K562 (cell line): ENCODE measurements around the gene PAX5. TPM values are rescaled to one million over a fixed set of nuclear protein-coding genes. Genes with fewer than 3 reads are reported as not detected.

ENCODE experiments used
- ATAC-seq: fragments of 200-7000 bp; cut with Tn5 transposase; 3 replicates; pipeline ENCODE4 v1.9.1; 2020; ENCODE audit warnings: moderate library complexity
- BruUV-seq: library from RNA; stranded (reverse); fragments of 400-500 nt; replicated peaks from 2 replicates; lab custom pipeline; 2021; lab: Mats Ljungman, UMichigan
- CTCF ChIA-PET: fragments of 300-600 bp; formaldehyde crosslinking; extraction: SDS; loops from one replicate; lab custom pipeline; 2021; ENCODE audit warnings: low intra/inter-chr PET ratio; lab: Yijun Ruan, JAX
- POLR2A ChIA-PET: fragments of 300-600, 350-650 bp; sonication (Branson Sonifier 250); formaldehyde crosslinking; extraction: SDS; loops from one replicate; lab custom pipeline; 2021; ENCODE audit warnings: antibody characterized with exemption, inconsistent platforms; lab: Yijun Ruan, JAX
- DNase-seq, 4 experiments: peaks; one replicate each; pipeline versions ENCODE4 v3.0.0 to v3.0.0-alpha.2; 2011 to 2018; ENCODE audit warnings: low spot score in 3 of 4, mixed read lengths in 3 of 4; ENCODE audit errors: extremely low read depth in 1 of 4
- FAIRE-seq: peaks from 2 replicates; lab custom pipeline; 2011; peaks lifted over from hg19 to GRCh38; lab: Jason Lieb, UNC
- H2AFZ ChIP-seq: 2 replicates; pipeline ENCODE4 v1.6.0; 2011; ENCODE audit warnings: low read depth, low read length, control low read depth, inconsistent platforms
- H3K27ac ChIP-seq: fragments of 200-600 bp; 3 replicates; pipeline ENCODE4 v1.8.0; 2011; ENCODE audit warnings: low read depth, mild to moderate bottlenecking, control low read depth, inconsistent platforms, low read length, moderate library complexity, mixed read lengths; ENCODE audit errors: extremely low read depth
- H3K27me3 ChIP-seq, 2 experiments: fragments of 300-600 bp in 1 of 2; 2 replicates in 1 of 2; 3 replicates in 1 of 2; pipeline versions ENCODE4 v1.6.0 to v1.8.0; 2011; ENCODE audit warnings: inconsistent platforms in 2 of 2, low read length in 2 of 2, mild to moderate bottlenecking in 1 of 2, mixed read lengths in 1 of 2, moderate library complexity in 1 of 2; ENCODE audit not compliant: control insufficient read depth in 2 of 2, insufficient read depth in 2 of 2
- H3K36me3 ChIP-seq: fragments of 300-600 bp; 3 replicates; pipeline ENCODE4 v1.8.0; 2011; ENCODE audit warnings: mild to moderate bottlenecking, low read length, inconsistent platforms; ENCODE audit not compliant: control insufficient read depth, insufficient read depth
- H3K4me1 ChIP-seq, 2 experiments: fragments of 200-600 bp in 1 of 2; replicated peaks in 1 of 2; 2 replicates in 1 of 2; 3 replicates in 1 of 2; pipeline versions ENCODE4 v1.5.1 to v1.8.0; 2011; ENCODE audit warnings: inconsistent platforms in 2 of 2, low read length in 2 of 2, mild to moderate bottlenecking in 1 of 2, mixed read lengths in 1 of 2, moderate library complexity in 1 of 2; ENCODE audit not compliant: control insufficient read depth in 2 of 2, insufficient read depth in 2 of 2
- H3K4me2 ChIP-seq: 2 replicates; pipeline ENCODE4 v1.6.1; 2011; ENCODE audit warnings: low read length, control low read depth, inconsistent platforms, mixed read lengths; ENCODE audit not compliant: insufficient read depth
- H3K4me3 ChIP-seq: fragments of 200-600 bp; sonication (generic), shearing (Covaris generic); 2 replicates; pipeline ENCODE4 v1.5.1; 2016; ENCODE audit warnings: control low read depth, inconsistent platforms
- H3K79me2 ChIP-seq: fragments of 200-600 bp; 3 replicates; pipeline ENCODE4 v1.8.0; 2011; ENCODE audit warnings: low read length, inconsistent platforms; ENCODE audit not compliant: control insufficient read depth, insufficient read depth
- H3K9ac ChIP-seq, 2 experiments: 2 replicates each; pipeline versions ENCODE4 v1.6.0 to v1.6.1; 2011; ENCODE audit warnings: low read depth in 2 of 2, low read length in 2 of 2, control low read depth in 1 of 2, inconsistent platforms in 1 of 2, mild to moderate bottlenecking in 1 of 2, mixed read lengths in 1 of 2; ENCODE audit not compliant: insufficient read depth in 1 of 2
- H3K9me1 ChIP-seq: one replicate; pipeline ENCODE4 v1.6.0; 2011; ENCODE audit warnings: inconsistent platforms, mild to moderate bottlenecking, low read length, moderate library complexity; ENCODE audit not compliant: control insufficient read depth, insufficient read depth
- H3K9me3 ChIP-seq: replicated peaks from 2 replicates; pipeline ENCODE4 v1.5.1; 2011; ENCODE audit warnings: low read depth, low read length, inconsistent platforms; ENCODE audit not compliant: control insufficient read depth, insufficient read depth
- H4K20me1 ChIP-seq: replicated peaks from 2 replicates; pipeline ENCODE4 v1.6.1; 2011; ENCODE audit warnings: low read length, inconsistent platforms, mixed read lengths; ENCODE audit not compliant: control insufficient read depth, insufficient read depth
- PCBP1 ChIP-seq: fragments of 200-400 bp; formaldehyde crosslinking; IDR thresholded peaks from 2 replicates; pipeline ENCODE4 v1.6.1; 2018; ENCODE audit warnings: mild to moderate bottlenecking, low read depth, low read length; ENCODE audit not compliant: poor library complexity, severe bottlenecking
- ZNF512 ChIP-seq: IDR thresholded peaks from 2 replicates; pipeline ENCODE4 v1.6.1; 2016; ENCODE audit warnings: missing genetic modification characterization, missing compliant biosample characterization
- WGBS: fragments of 100-300 bp; shearing (Covaris generic); methylation state at CpG from one replicate; pipeline ENCODE4 v1.1.6; 2016; ENCODE audit warnings: low coverage, mixed read lengths; ENCODE audit not compliant: insufficient coverage; ENCODE audit errors: missing lambda C conversion rate; 5-methylcytosine and 5-hydroxymethylcytosine counted together
- in situ Hi-C: fragments of 300-500 bp; cut with MboI; formaldehyde crosslinking; loops from 4 replicates; pipeline ENCODE4 v1.15.0; 2018; ENCODE audit warnings: inconsistent platforms, mixed read lengths
- intact Hi-C: fragments of 100-400 bp; cut with micrococcal nuclease; formaldehyde crosslinking; loops from 2 replicates; pipeline ENCODE4 v1.14.2; 2022
- polyA plus RNA-seq, 8 experiments: library from polyadenylated mRNA; depleted of rRNA in 4 of 8; stranded (reverse) in 5 of 8; unstranded in 3 of 8; fragments of >200 nt; fragmentation: Nextera tagmentation in 2 of 8; fragmentation: Illumina TruSeq in 1 of 8; extraction: Ambion mirVana in 2 of 8; extraction: Trizol in 1 of 8; gene quantifications; 2 replicates each; pipeline versions ENCODE4 v1.2.1 to v1.2.3, GENCODE V29; 2011 to 2014; ENCODE audit warnings: inconsistent platforms in 1 of 8, missing spikeins in 1 of 8
- total RNA-seq, 7 experiments: library from RNA; depleted of rRNA in 6 of 7; stranded (reverse); fragments of >200 nt in 6 of 7; fragmentation: Illumina TruSeq in 2 of 7; extraction: Trizol in 2 of 7; gene quantifications; 2 replicates each; pipeline versions ENCODE4 v1.2.1 to v1.2.3, GENCODE V29; 2011 to 2021; ENCODE audit warnings: low replicate concordance in 1 of 7

PAX5 gene
- total and polyA plus RNA-seq, 9 of the 15 experiments (the other 6 are each of a cell fraction or from before 2014, with no cell fraction given), result 0.03 to 0.09 TPM; not detected in 7

DNA sequence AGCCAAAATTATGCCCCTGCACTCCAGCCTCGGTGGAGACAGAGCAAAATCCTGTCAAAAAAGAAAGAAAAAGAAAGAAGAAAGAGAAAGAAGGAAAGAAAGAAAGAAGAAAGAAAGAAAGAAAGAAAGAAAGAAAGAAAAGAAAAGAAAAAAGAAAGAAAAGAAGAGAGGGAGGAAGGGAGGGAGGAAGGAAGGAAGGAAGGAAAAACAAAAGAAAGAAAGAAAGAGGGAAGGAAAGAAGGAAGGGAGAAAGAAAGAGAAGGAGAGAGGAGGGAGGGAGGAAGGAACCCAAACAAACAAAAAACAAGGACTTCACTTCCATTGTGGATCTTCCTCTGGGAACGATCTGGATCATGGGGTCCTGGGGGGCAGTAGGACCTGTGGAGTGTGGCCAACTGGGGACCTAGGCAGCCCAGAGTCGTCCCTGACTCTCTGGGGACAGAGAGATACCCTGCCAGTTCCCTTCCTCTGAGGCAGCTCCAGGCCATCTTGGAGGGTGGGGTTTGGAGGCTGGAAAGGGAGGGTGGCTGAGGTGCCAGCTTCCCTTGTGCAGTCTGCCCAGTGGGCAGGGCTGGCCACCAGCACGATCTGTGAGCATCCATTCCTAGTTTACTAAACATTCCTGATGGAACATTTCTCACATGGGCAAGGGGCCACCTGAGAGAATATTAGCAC lies 216.8 kb downstream of the PAX5 start:
- Histone ChIP-seq H4K20me1 (no peaks in the 10 kb centered on the region), H2AFZ (no peak overlapping the region), H3K27me3 (peaks cover 10 to 44% of the 10 kb centered on the region in 2 experiments; a peak in 4 of 5 replicates), H3K9me3 (no peaks in the 10 kb centered on the region), H3K9me1 (no peaks in the 10 kb centered on the region), H3K79me2 (no peaks in the 10 kb centered on the region), H3K4me2 (no peak overlapping the region), H3K4me1 (peaks cover 0 to 7% of the 10 kb centered on the region in 2 experiments; a peak in 2 of 5 replicates), H3K4me3 (no peak overlapping the region), H3K9ac (no peak overlapping the region), H3K27ac (no peak overlapping the region), H3K36me3 (no peaks in the 10 kb centered on the region)
- POLR2A ChIA-PET, result interaction anchor here (2.1 kb wide), 1 partner anchor 13 kb away, joined by 8 read pairs; no protein-coding TSS in a partner anchor
- no peak for TF ChIP-seq PCBP1
- peak; percentile 68; the same call in 1 of the 2 replicates for TF ChIP-seq ZNF512 (tag)
- FAIRE-seq, result no peak
- in situ Hi-C loops, result no loop called here
- BruUV-seq, result no TSS peak
- 0% methylated on average over 3 of the region's 4 CpGs for WGBS
- DNase-seq, result no peak
- no peak for ATAC-seq
- intact Hi-C loops, result no loop called here
- CTCF ChIA-PET, result no interaction called here
